Ishikawa (cell line): ENCODE measurements around the gene PHLDB2.

ENCODE experiments used
- CEBPB ChIP-seq: IDR thresholded peaks from 2 replicates; pipeline ENCODE4 v1.6.1; 2012
- CREB1 ChIP-seq: IDR thresholded peaks from 2 replicates; pipeline ENCODE4 v1.6.1; 2012; ENCODE audit warnings: low read depth
- EGR1 ChIP-seq: IDR thresholded peaks from 2 replicates; pipeline ENCODE4 v1.6.1; 2012
- EP300 ChIP-seq: IDR thresholded peaks from 2 replicates; pipeline ENCODE4 v1.6.1; 2012; ENCODE audit warnings: borderline replicate concordance
- FOXM1 ChIP-seq: IDR thresholded peaks from 2 replicates; pipeline ENCODE4 v1.6.1; 2012; ENCODE audit warnings: low read depth, borderline replicate concordance
- MAX ChIP-seq: IDR thresholded peaks from 2 replicates; pipeline ENCODE4 v1.6.1; 2012
- NFIC ChIP-seq: IDR thresholded peaks from 2 replicates; pipeline ENCODE4 v1.6.1; 2012
- RAD21 ChIP-seq: IDR thresholded peaks from 2 replicates; pipeline ENCODE4 v1.6.1; 2012; ENCODE audit warnings: low read depth
- REST ChIP-seq: IDR thresholded peaks from 2 replicates; pipeline ENCODE4 v1.6.1; 2012; ENCODE audit warnings: low read depth, mild to moderate bottlenecking
- TAF1 ChIP-seq: IDR thresholded peaks from 2 replicates; pipeline ENCODE4 v1.6.1; 2012; ENCODE audit warnings: low read depth, mild to moderate bottlenecking
- TCF12 ChIP-seq: IDR thresholded peaks from 2 replicates; pipeline ENCODE4 v1.6.1; 2012; ENCODE audit warnings: low read depth
- TEAD4 ChIP-seq: IDR thresholded peaks from 2 replicates; pipeline ENCODE4 v1.6.1; 2012
- USF1 ChIP-seq: IDR thresholded peaks from 2 replicates; pipeline ENCODE4 v1.6.1; 2012
- YY1 ChIP-seq: IDR thresholded peaks from 2 replicates; pipeline ENCODE4 v1.6.1; 2012; ENCODE audit warnings: low read depth
- ZBTB7A ChIP-seq: IDR thresholded peaks from 2 replicates; pipeline ENCODE4 v1.6.1; 2012; ENCODE audit warnings: low read depth

PHLDB2 gene

GRCh38 chr3:111821891-111822290, 37.2 kb upstream of the PHLDB2 start:
- TF ChIP-seq EP300 (no peak), USF1 (no peak), CEBPB (no peak), YY1 (no peak), FOXM1 (no peak), TAF1 (no peak), TEAD4 (no peak), EGR1 (no peak), MAX (no peak), TCF12 (no peak), CREB1 (no peak), RAD21 (no peak), ZBTB7A (no peak), REST (no peak), NFIC (no peak)

GRCh38 chr3:111822804-111823203, 36.3 kb upstream of the PHLDB2 start:
- no peak for TF ChIP-seq CREB1
- no peak for TF ChIP-seq TEAD4
- no peak for TF ChIP-seq RAD21

GRCh38 chr3:111823341-111823855, 35.7 kb upstream of the PHLDB2 start:
- TF ChIP-seq USF1 (no peak), RAD21 (no peak), YY1 (no peak), MAX (no peak), TAF1 (no peak), EGR1 (no peak), ZBTB7A (no peak), CREB1 (no peak)

GRCh38 chr3:111824351-111824750, 34.7 kb upstream of the PHLDB2 start:
- no peak for TF ChIP-seq TAF1
- no peak for TF ChIP-seq REST
- TF ChIP-seq TCF12: no peak
- no peak for TF ChIP-seq USF1
- no peak for TF ChIP-seq RAD21
- no peak for TF ChIP-seq EGR1
- TF ChIP-seq MAX: no peak
- TF ChIP-seq YY1: no peak
- no peak for TF ChIP-seq TEAD4
- TF ChIP-seq CEBPB: no peak
- no peak for TF ChIP-seq NFIC
- no peak for TF ChIP-seq CREB1
- TF ChIP-seq EP300: no peak
- no peak for TF ChIP-seq FOXM1
- TF ChIP-seq ZBTB7A: no peak

- TF ChIP-seq TEAD4: no peak
- TF ChIP-seq ZBTB7A: no peak
- no peak for TF ChIP-seq MAX
- no peak for TF ChIP-seq REST
- no peak for TF ChIP-seq CREB1
- TF ChIP-seq EP300: no peak
- no peak for TF ChIP-seq RAD21
- TF ChIP-seq YY1: no peak
Measured at GRCh38 chr3:111827871-111828270, 31.2 kb upstream of the PHLDB2 start.
